A673 (cell line): ENCODE results near the gene RTEL1.

ENCODE experiments used
- CTCF ChIP-seq: fragments of 300-800, 200-600 bp; sonication (generic); conservative IDR thresholded peaks from 2 replicates; pipeline ENCODE4 v1.5.1; 2017; ENCODE audit warnings: low read depth, mild to moderate bottlenecking, antibody characterized with exemption, low read length, moderate library complexity, mixed read lengths
- EZH2 ChIP-seq: fragments of 200-600 bp; sonication (generic); IDR thresholded peaks from 2 replicates; pipeline ENCODE4 v1.6.1; 2017; ENCODE audit warnings: borderline replicate concordance, low read depth, mild to moderate bottlenecking, mixed read lengths, antibody characterized with exemption, low read length; ENCODE audit not compliant: poor library complexity, severe bottlenecking

- TF ChIP-seq CTCF (no peak), EZH2 (no peak)
These were observed 38.2 kb downstream of the RTEL1 start for GRCh38 chr20:63696306-63696627.
